GM19238 (cell line): Measurements from ENCODE around the gene TARBP2.
"Not testable (repeated sequence)": the region's sequence is repeated elsewhere in the genome, so short reads cannot be mapped to it uniquely, and the experiment has no call there.

Experiments used
- DNase-seq: peaks from one replicate; pipeline ENCODE4 v3.0.0; 2011; ENCODE audit warnings: low spot score; ENCODE audit not compliant: insufficient read length

The TARBP2 gene

DNA sequence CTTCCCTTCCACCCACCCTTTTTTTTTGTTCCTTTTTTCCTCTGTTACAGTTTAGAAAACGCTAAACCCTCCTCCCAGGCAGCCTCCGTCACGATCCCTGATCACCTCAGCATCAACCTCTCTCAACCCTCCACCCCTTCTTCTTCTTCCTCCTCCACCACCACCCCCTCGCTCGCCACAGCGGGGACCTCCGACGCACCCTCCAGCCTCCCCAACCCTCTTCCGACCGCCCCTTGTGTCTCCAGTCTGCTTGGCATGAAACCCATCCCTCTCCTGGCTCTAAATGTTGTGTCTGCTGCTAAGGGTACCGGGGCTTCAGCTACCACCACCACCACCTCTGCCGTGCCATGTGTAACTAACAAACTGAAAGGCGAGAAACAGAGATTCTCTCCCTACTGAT, 26.3 kb upstream of the TARBP2 start:
- no peak for DNase-seq

DNA sequence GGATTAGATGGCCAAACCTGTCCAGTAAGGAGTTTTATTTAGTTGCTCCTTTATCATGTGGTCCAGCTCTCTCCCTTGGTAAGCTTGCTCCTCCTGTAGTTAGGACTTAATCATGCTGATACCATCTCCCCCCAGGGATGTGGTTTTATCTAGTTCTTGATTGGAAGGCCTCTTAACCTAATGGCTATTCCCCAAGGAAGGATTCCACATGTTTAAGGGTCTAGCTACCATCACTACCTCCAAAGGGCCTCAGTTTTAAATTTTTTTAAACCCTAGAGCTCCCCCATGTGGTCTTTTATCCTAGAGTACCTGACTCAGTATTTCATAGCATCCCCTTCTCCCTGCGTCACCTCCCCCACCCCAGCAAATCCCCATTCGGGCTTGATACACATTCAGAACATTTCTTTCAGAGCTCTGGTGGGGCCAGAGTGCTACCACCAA, 24.3 kb upstream of the TARBP2 start:
- DNase-seq, result no peak

DNA sequence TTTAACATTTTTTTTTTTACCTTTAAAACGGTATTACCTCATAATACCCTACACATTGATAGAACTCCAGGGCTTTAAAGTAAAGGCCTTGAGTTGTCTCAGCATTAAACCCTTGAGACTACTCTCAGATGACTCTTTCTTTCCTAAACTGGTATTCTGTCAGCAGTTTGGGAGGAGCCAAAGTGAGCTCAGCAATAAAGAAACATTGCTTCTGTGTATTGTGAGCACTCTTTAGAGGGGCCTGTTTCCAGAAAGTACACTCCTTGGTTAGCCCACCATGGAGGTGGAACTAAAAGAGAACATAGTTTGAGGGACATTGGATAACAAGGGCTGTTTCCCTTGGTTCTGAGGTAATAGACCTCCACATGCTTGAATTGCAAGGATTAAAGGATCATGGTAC, 22.2 kb upstream of the TARBP2 start:
- no peak for DNase-seq

DNA sequence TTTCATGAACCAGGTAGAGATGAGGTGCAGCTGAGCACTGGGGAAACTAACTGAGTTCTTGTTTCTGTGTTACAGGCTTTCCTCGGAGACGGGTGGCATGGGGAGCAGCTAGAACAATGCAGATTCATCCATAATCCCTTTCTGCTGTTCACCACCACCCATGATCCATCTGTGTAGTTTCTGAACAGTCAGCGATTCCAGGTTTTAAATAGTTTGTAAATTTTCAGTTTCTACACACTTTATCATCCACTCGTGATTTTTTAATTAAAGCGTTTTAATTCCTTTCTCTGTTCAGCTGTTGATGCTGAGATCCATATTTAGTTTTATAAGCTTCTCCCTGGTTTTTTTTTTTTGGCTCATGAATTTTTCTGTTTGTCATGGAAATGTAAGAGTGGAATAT, 21.8 kb upstream of the TARBP2 start:
- DNase-seq, result no peak

DNA sequence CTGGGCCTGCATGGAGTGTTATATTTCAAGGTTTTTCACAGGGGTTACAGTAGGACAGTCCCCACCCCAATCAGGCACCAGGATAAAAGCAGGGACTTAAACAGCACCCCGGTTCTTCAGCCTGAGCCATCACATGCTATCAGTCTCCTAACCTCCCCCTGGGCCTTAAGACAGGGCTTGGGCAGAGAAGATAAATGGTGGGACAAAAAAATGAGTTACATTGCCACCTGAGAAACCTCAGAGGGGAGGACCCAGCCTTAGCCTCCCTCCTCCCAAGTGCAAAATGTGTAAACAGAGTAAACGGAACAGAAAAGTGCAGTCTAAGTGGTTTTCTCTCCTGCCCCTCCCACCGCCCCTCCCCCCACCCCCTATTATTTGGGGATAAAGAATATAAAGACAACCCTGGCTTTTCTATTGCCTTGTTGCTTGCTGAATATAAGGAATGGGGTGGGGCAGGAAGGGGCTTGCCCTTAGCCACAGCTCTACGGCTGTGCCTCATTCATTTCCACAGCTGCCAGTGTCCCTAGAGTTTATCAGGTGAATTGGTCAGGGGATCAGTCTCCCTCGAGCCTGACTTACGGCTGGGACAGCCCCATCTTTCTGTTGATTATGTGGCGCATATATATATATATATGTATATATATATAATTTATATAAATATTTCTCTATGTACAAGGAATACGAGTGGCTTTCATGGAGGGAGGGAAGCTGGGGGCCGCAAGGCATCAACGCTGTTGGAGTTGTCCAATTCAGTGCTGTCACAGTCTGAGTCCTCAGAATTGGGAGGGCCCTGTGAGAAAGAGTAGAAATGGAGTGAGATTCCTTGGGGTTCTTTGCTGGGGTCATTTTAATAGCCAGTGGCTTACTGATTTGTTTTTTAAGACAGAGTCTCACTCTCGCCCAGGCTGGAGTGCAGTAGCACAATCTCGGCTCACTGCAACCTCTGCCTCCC, 20.3 kb upstream of the TARBP2 start:
- DNase-seq, result no peak

DNA sequence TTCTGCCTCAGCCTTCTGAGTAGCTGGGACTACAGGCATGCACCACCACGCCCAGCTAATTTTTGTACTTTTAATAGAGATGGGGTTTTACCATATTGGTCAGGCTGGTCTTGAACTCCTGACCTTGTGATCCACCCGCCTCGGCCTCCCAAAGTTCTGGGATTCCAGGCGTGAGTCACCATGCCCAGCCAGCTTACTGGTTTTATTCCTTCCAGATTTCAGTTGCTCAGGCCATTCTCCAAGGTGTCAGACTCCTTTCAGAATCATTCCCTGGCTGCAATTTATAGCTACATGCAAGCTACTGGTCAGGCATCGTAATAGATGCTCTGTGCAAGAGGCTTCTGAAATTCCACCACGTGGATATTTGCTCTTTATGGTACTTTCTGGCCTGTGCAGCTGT, 19.6 kb upstream of the TARBP2 start:
- not testable (repeated sequence) for DNase-seq

DNA sequence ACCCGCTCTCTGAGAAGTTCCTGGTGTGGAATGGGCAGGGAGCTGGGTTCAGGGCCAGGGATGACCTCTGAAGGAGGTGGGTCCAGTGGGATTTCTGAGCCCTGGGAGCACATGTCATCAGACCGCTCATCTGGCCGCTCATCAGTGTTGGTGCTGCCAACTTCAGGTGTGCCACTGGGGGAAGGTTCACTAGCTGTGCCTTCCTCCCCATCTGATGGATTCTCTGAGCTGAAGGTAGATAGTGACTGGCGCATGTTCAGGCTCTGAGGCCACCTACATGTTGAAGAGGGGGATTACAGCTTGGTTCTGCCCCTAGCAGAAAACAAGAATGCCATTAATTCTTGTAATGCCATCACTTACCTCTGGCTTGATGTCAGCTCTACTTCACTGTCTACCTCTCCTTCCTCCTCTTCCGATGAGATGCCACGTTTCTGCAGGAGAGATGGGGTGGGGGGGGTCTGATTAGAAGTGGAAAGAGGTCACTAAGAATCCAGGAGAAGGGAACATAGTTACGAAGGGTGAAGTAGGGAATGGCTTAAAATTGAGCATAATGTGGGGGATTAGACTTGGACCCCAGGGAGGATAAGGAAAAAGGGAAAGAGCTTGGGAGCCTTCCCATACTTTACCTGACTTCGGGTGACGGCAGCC, 19.0 kb upstream of the TARBP2 start:
- no peak for DNase-seq

DNA sequence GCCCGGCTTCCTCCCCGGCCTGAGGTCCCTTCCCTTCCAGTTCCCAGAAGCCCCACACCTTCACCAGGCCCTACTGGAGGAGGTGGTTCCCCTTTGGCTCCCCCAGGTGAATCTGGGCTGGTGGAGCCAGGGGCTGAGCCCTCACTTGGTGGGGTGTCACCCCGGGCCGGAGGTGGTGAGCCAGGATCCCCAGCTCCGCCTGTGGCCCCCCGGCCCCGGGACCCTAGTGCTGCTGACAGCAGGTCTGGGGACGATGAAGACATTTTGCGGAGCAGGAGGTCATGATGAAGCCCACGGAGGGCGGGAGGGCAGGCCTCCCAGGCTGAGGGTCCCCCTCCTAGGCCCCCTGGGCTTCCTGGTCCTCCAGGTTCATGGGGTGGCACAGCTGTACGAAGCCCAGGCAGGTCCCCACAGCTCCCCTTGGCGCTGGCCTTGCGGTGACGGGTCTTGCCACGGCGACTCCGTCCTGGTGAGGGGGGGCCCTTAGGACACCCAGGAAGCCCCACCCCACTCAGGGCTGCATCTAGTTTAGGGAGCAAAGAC, 18.4 kb upstream of the TARBP2 start:
- DNase-seq, result no peak

DNA sequence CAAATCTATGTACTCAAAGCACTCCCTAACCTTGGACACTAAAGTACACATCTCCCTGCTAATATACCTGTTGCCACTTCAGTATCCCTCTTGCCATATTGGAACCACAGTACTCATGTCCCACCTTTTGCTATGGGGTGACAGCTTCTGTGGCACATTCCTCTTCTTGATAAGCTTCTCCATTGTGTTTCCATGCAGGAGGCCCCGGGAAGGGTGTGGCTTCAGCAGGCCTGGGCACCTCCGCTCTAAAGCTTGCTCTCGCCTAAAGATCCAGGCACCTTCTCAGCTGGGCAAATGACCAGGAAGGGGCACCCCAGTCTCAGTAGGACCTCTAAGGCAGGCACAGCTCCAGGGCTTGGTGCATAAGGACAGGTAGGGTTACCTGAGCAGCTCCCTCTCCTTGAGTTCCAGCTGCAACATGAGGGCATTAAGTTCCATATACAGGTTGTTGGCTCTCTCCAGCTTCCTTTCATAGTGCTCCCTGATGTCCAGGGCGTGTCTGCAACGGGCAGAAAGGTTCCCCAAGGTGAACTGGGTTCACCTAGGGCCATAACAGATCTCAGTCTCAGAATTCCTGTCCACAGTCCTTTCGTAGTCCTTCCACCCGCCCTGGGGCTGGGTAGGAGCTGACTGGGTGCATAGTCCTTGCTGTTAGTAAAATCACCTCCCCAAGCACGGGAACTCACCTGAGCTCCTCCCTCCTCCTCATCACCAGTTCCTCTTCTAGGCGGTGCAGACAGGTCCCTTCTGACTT, 17.7 kb upstream of the TARBP2 start:
- no peak for DNase-seq

DNA sequence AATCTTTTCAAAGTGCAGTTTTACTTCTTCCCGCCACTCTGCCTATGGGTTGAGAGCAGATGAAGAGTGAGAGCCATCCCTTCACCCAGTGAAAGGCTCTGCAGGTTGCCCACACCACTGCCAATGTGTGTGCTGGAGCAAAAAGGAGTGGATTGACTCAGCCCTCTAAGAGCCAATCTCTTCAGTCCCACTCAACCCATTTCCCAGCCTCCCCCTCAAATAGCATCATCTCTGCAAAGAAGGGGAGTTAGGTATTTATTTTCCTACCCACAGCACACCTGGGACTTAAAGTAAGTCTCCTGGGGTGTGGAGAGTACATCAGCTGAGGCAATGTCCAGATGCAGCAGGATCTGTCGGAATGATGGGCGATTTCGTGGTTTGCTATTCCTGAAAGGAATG, 17.1 kb upstream of the TARBP2 start:
- DNase-seq, result no peak

DNA sequence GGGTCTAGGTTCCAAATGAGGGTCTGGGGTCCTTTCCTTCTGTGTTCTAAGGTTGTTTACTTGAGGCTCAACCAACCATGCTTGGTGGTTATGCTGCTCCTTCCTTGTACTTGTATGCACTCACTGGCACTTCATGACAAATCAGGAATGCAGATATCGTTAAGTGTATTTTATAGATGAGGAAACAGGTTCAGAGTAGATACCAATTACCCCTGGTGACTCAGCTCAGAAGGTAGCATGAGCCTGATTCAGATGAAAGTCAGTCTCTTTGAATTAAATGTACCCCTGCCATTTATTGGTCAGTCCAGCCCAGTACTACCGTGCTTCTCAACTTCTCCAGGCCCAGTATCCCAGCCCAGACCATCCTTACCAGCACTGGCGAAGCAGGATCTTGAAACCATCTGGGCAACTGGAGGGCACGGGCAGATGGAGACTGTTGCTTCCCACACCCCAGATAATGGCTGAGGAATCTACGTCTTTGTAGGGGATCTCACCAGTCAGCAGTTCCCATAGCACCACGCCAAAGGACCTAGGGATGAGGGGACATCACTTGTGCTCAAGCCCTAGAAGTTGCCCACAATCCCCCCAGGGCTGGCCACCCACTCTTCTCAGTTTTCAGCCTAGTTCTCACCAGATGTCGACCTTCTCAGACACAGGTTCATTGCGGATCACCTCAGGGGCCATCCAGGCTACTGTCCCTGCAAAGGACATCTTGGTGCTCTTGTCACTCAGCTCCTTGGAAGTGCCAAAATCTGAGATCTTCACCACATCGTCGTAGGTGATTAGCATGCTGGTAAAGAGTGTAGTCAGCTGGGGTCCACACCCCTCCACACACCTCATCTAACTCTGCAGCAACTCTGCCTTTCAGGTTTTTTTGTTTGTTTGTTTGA, 16.2 kb upstream of the TARBP2 start:
- no peak for DNase-seq

DNA sequence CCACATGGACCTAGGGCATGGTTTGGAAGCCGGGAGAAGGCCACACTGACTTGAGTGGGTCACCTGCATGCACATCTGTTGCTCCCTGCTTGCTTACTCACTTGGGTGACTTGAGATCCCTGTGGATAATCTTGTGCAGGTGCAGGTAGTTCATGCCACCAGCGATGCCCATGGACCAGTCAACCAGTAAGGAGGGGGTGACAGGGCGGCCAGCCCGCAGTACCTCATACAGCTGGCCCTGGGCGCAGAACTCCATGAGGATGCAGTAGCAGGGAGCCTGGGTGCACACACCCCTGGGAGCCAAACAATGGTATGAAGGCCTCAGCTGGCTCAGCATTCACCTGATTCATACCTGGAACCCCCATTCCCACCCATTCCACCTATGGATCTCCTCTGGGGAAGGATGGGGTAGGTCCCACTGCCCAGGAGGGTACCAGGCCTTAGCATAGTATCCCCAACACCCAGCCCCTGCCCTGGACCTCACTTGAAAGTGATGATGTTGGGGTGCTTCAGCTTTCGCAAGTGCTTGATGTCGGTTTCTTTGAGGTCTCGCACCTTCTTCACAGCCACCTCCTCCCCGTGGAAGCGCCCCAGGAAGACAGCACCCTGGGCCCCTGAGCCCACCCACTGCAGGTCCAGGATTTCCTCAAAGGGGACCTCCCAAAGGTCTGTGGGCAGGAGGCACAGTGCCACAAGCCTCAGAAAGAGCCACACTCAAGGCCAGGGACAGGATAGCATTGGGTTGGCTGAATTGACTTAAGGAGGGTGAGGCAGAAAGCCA, 14.9 kb upstream of the TARBP2 start:
- DNase-seq, result no peak

DNA sequence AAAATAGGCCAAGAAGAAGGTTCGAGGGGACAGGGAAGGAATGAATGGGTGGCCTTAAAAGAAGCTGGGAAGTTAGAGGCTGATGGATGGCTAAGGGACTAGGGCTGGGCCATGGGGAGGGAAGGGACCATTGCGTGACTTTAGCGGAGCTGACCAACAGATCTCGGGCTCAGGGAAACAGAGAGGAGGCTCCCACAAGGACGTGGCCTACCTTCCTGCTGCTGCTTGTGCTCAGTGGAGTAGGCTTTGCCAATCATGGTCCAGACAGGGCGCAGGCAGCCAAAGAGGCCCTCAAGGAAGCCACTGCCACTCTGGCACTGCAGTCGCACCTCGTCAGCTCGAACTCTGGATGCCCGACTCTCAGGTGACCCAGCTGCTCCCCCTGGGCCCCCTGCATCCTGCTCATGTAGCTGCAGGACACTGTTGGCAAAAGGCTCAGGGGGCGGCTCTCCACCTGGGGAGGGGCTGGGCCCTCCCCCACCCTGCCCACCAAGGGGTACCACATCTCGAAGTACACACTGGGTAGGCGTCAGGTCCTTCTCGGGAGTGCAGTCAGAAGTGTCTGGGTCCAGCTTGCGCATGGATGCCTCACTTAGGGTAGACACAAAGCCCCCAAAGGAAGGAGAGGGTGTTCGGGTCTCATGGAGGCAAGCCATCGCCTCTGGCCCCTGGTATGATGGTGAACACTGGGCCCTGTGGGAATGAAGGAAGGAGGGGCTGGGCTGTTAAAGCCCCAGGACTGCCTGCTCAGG, 14.2 kb upstream of the TARBP2 start:
- DNase-seq, result no peak

DNA sequence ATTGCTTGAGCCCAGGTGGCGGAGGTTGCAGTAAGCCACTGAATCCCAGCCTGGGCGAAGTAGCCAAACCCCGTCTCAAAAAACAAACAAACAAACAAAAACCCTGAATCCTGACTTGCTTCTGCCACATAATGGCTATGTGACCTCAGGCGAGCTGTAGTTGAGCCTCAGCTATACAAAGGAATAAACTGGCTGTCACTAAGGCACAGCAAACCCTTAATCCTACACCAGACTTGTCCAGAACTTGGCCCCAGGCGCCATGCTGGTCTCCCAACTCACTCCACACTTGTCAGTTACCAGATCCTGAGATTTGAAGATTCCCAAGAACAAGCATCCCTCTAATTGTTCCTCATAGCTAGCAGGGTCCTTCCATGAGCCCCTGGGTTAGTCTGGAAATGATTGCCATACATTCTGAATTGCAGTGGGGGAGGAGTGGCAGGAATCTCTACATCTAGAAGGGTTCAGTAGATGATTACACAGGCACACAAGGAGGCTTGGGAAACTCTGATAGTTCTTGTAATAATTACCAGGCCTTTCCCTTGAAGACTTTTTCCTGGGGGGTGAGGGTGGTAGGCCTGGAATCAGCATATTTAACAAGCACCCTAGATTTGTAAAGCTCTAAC, 11.7 kb upstream of the TARBP2 start:
- DNase-seq, result no peak

DNA sequence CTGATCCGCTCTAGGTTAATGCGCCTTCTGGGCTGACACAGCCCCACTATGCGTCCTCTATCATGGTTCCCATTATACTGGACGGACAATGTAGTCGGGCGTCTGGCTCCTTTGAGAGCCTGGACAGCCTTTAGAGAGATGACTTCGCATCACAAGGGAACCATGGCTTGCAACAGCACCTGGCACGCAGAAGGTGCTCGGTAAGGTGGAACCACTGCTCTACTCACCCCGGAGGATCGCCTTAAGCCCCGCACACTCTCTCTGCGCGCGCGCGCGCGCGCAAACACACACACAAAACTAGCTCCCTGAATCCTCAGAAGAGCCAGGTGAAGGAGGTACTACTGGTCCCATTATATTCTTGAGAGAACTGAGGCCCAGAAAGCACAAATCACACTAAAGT, 8.9 kb upstream of the TARBP2 start:
- DNase-seq, result no peak

DNA sequence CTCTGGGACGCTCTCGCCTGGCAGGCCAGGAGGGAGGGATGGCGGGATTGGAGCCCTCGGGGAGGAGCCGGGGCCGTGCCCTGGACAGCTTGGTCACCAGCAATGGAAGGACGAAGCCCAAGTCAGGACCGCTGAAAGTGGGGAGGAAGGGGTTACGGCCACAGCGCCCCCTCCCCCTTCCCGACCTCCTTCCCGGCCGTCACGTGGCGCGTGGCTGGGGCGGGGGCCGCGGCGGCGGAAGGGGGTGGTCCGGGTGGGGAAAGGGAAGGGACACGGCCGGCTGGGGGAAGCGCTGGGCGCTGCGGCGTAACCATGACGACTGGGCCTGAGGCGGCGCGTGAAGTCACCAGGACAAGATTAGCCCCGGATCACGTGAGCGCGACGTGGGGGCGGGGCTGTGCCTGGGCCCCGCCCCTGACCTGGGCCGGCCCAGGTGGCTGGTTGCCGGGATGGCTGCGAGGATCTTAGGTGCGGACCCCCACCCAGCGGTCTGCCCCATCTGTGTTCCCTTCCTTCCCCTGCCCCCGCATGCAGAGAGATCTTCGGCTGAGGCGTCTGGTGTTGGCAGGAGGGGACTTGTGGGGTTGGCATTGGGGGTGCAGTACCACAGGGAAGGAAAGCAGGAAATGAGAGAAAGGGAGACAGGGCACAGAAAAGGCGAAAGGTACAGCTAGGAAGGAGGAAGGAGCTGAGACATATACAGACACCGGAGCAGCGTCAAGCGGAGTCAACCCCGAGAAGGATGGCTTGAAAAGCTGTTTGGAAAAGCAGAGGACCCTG, 8.1 kb upstream of the TARBP2 start:
- peak; percentile 80 for DNase-seq

DNA sequence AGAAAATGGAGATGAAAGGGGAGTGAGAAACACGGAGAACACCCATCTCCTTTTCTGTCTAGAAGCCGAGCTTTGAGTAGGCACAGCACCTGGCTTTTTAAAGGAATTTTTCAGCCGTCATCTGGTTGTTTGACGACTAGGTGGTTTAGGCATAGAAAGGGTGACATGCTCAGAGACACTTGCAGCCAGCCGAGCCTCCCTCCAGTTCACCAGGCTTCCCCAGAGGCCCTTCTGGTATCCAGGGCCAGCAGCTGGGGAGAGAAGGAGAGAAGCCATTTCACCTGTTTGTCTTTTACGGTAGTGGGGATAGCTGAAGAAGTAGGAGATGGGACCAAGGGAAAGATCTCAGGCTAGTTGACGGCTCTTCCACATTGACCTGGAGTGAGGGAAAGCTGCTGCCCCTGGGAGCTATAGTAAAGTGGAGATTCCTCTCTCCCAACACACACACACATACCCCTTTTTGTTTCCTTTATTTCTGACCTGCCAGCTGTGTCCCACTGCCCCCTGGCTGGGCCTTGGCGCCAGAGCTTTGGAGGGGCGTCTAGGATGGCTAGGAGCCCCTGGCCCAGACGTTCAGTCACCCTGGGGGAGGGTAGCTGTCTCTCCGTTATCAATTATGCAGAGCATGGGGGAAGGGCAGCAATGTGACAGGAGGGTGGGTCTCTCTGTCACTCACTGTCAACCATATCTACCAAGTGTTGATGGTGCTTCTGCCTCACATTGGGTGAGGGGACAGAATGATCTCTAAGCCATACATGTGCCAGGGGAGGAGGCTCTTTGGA, 7.3 kb upstream of the TARBP2 start:
- no peak for DNase-seq
